Activated T-cell treated with anti-CD3 and anti-CD28 coated beads for 48 hours (primary cell): Measurements from ENCODE around the gene RGL1.
"Not testable (repeated sequence)": the region's sequence is repeated elsewhere in the genome, so short reads cannot be mapped to it uniquely, and the experiment has no call there.

Source experiments
- DNase-seq: peaks from one replicate; pipeline ENCODE4 v3.0.0-alpha.2; 2020; ENCODE audit warnings: low read depth

Gene RGL1

GRCh38 chr1:183785921-183786320 is 19.0 kb upstream of the RGL1 start:
- DNase-seq, result not testable (repeated sequence)

GRCh38 chr1:183787704-183788103 is 17.2 kb upstream of the RGL1 start:
- DNase-seq, result no peak

- DNase-seq, result no peak
Observed at GRCh38 chr1:183791319-183791718, 13.6 kb upstream of the RGL1 start.

- no peak for DNase-seq
Observed at GRCh38 chr1:183792300-183792699, 12.6 kb upstream of the RGL1 start.

DNA sequence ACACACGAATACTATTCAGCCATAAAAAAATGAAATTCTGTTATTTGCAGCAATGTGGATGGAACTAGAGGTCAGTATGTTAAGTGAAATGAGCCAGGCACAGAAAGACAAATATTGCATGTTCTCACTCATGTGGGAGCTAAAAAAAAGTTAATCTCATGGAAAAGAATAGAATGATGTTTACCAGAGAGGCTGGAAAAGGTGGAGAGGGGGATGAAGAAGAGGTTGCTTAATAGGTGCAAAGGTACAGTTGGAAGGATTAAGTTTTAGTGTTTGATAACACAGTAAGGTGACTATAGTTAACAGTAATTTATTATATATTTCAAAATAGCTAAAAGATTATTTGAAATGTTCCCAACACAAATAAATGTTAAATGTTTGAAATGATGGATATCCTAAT is 10.8 kb upstream of the RGL1 start:
- DNase-seq, result no peak

DNA sequence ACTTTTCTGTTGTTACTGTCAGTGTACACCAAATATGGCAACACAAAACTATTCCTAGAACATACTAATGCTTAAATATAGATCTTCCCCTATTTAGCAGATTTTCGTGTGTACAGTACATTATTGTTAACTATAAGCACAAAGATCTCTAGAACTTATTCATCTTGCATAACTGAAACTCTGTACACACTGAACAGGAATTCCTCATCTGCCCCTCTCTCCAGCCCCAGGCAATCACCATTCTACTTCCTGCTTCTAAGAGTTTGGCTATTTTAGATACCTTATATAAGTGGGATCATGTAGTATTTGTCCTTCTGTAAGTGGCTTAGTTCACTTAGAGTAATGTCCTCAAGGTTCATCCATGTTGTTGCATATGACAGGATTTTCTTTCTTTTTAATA is 4.5 kb upstream of the RGL1 start:
- no peak for DNase-seq

DNA sequence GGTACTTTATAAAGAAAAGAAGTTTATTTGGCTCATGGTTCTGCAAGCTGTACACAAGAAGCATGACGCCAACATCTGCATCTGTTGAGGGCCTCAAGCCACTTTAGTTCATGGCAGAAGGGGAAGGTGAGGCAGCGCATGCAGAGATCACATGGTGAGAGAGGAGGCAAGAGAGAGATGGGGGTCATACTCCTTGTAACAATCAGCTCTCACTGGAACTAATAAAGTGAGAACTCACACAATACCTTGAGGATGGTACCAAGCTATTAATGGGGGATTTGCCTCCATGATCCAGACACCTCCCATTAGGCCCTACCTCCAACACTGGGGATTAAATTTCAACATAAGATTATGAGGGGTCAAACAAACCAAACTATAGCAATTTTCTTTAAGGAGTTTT is 3.3 kb upstream of the RGL1 start:
- no peak for DNase-seq

- no peak for DNase-seq
Observed at GRCh38 chr1:183804387-183804786, 533 bp upstream of the RGL1 start.

GRCh38 chr1:183806125-183806524 is 1.2 kb downstream of the RGL1 start:
- DNase-seq, result no peak

GRCh38 chr1:183806675-183807074 is 1.8 kb downstream of the RGL1 start:
- no peak for DNase-seq

- no peak for DNase-seq
Observed at GRCh38 chr1:183807549-183808168, 2.7 kb downstream of the RGL1 start.

GRCh38 chr1:183808296-183809027 is 3.5 kb downstream of the RGL1 start:
- DNase-seq, result no peak

GRCh38 chr1:183810121-183810520 is 5.2 kb downstream of the RGL1 start:
- DNase-seq, result no peak

GRCh38 chr1:183810756-183811544 is 6.0 kb downstream of the RGL1 start:
- DNase-seq, result no peak

DNA sequence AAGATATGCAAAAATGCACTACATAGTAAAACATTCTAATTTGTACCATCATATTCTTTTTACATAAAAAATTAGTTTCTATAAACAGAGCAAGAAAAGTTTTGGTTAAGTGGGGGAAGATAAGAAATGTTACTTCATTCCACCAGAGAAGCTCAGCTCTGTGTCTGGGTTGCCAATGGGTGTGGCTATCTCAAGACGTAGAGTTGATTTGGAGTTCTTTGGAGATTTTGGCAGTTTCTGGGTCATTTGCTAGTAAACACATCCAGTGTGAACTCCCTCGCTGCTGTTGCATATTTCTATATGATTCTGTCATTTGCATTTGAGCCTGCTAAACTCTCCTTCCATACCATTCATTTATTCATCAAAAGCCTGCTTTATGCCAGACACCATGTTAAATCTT is 7.2 kb downstream of the RGL1 start:
- no peak for DNase-seq

- DNase-seq, result no peak
Observed at GRCh38 chr1:183812686-183813569, 8.0 kb downstream of the RGL1 start.

DNA sequence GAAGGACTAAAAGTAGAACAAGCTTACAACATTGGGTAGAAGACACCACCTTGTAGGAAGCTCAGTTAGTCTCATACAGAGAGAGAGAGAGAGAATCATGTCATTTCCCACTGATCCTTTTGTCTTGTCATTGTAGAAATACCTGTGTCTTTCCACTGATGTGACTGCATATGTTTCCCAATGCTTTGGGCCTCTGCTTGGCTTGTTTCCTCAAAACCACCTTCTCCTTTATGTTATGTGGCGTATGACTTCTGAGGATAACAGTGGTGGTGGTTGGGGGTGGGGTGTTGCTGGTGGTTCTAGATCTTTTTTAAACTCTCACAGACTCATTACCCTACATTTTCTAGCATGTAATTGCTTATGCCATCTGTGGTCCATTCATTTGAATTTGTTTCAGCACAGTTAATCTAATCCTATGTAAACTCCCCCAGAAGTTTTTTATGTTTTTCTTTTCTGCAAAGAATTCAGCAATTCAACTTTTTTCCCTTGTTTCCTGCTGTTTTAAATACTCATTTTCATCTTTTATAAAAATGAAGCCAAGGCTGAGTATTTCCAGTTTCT is 9.3 kb downstream of the RGL1 start:
- DNase-seq, result no peak

- no peak for DNase-seq
Observed at GRCh38 chr1:183816110-183816509, 11.2 kb downstream of the RGL1 start.

- DNase-seq, result no peak
Observed at GRCh38 chr1:183817576-183818288, 12.8 kb downstream of the RGL1 start.

DNA sequence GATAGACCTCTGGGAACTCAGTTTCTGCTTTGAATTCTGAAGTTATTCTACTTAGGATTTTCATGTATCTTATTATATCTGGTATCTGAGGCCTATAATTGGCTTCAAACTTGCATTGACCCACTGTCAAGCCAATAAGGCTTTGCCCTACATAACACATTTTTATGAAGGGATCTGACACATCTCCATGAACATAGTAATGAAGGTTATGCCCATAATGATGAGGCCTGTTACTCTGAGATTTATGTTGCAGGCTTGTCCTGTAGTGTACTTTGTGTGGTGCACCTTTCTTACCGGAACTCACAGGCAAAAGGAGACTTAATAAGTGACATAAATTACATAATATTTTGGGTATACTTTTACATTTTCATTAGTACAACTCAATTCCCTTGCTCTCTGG is 14.1 kb downstream of the RGL1 start:
- DNase-seq, result no peak

GRCh38 chr1:183821309-183821888 is 16.5 kb downstream of the RGL1 start:
- no peak for DNase-seq
